A549 (cell line): ENCODE data around the gene NCS1. TPM values are rescaled to one million over a fixed set of nuclear protein-coding genes. Genes with fewer than 3 reads are reported as not detected.

Experiments
- ATAC-seq, 2 experiments: fragments of 200-7000 bp in 1 of 2; fragments of >200 bp in 1 of 2; cut with Nextera tagmentation in 1 of 2; cut with Tn5 transposase in 1 of 2; 3 replicates each; pipeline versions ENCODE4 v1.8.0 to v1.9.1; 2018 to 2020; ENCODE audit warnings: mild to moderate bottlenecking in 1 of 2, moderate library complexity in 1 of 2
- CTCF ChIA-PET: fragments of 300-600 bp; sonication (Branson Sonifier 250); formaldehyde crosslinking; extraction: SDS; loops from one replicate; lab custom pipeline; 2021; ENCODE audit warnings: antibody characterized with exemption, inconsistent platforms; lab: Yijun Ruan, JAX
- POLR2A ChIA-PET: fragments of 350-600 bp; formaldehyde crosslinking; extraction: SDS; loops from one replicate; lab custom pipeline; 2021; ENCODE audit warnings: antibody characterized with exemption, inconsistent platforms; lab: Yijun Ruan, JAX
- DNase-seq, 2 experiments: peaks; one replicate each; pipeline versions ENCODE4 v3.0.0 to v3.0.0-alpha.2; 2011 to 2016; ENCODE audit warnings: low read depth in 1 of 2, low spot score in 1 of 2
- FAIRE-seq: peaks from 2 replicates; lab custom pipeline; 2011; peaks lifted over from hg19 to GRCh38; lab: Jason Lieb, UNC
- H3K27ac ChIP-seq, 2 experiments: fragments of >200 bp; sonication (Bioruptor Twin); formaldehyde crosslinking; 3 replicates each; pipeline ENCODE4 v1.5.1; 2016 to 2017
- H3K4me1 ChIP-seq: fragments of >200 bp; sonication (Bioruptor Twin); formaldehyde crosslinking; 3 replicates; pipeline ENCODE4 v1.6.1; 2016
- H3K4me2 ChIP-seq: fragments of >200 bp; sonication (Bioruptor Twin); formaldehyde crosslinking; 3 replicates; pipeline ENCODE4 v1.6.1; 2016
- H3K4me3 ChIP-seq: fragments of >200 bp; sonication (Bioruptor Twin); formaldehyde crosslinking; 3 replicates; pipeline ENCODE4 v1.5.1; 2016
- H3K9me3 ChIP-seq: fragments of >200 bp; sonication (Bioruptor Twin); formaldehyde crosslinking; 3 replicates; pipeline ENCODE4 v1.6.1; 2016
- BCL3 ChIP-seq: fragments of >200 bp; sonication (Bioruptor Twin); formaldehyde crosslinking; IDR thresholded peaks from 3 replicates; pipeline ENCODE4 v1.6.1; 2016
- CBX2 ChIP-seq: fragments of 200-600 bp; sonication (generic); IDR thresholded peaks from 2 replicates; pipeline ENCODE4 v1.6.1; 2016; ENCODE audit warnings: low read depth, mild to moderate bottlenecking, borderline replicate concordance
- CEBPB ChIP-seq, 2 experiments: fragments of >200 bp in 1 of 2; sonication (Bioruptor Twin) in 1 of 2; formaldehyde crosslinking in 1 of 2; IDR thresholded peaks; 2 replicates each; pipeline ENCODE4 v1.6.1; 2012 to 2016
- CHD2 ChIP-seq: fragments of 150-350 bp; IDR thresholded peaks from 2 replicates; pipeline ENCODE4 v1.6.1; 2014; ENCODE audit warnings: low read length; ENCODE audit not compliant: partially characterized antibody
- CHD4 ChIP-seq: fragments of 200-600 bp; sonication (generic); IDR thresholded peaks from 2 replicates; pipeline ENCODE4 v1.6.1; 2016; ENCODE audit warnings: antibody characterized with exemption, mild to moderate bottlenecking, borderline replicate concordance
- CTCF ChIP-seq: fragments of >200 bp; sonication (Bioruptor Twin); formaldehyde crosslinking; IDR thresholded peaks from 3 replicates; pipeline ENCODE4 v1.5.1; 2016
- EHF ChIP-seq: fragments of 250-450 bp; sonication (Bioruptor Pico); IDR thresholded peaks from 2 replicates; pipeline ENCODE4 v1.5.0; 2020; ENCODE audit warnings: mild to moderate bottlenecking
- GATA3 ChIP-seq: IDR thresholded peaks from 2 replicates; pipeline ENCODE4 v1.6.1; 2012; ENCODE audit warnings: borderline replicate concordance
- HES2 ChIP-seq: fragments of >200 bp; sonication (Bioruptor Twin); formaldehyde crosslinking; IDR thresholded peaks from 2 replicates; pipeline ENCODE4 v1.6.1; 2016
- HOXA7 ChIP-seq: fragments of 250-450 bp; sonication (Bioruptor Pico); IDR thresholded peaks from 2 replicates; pipeline ENCODE4 v1.5.0; 2020; ENCODE audit warnings: mild to moderate bottlenecking, moderate library complexity
- JUN ChIP-seq, 2 experiments: fragments of >200 bp; sonication (Bioruptor Twin); formaldehyde crosslinking; IDR thresholded peaks; 2 replicates in 1 of 2; 3 replicates in 1 of 2; pipeline ENCODE4 v1.6.1; 2016 to 2017
- JUNB ChIP-seq: fragments of >200 bp; sonication (Bioruptor Twin); formaldehyde crosslinking; IDR thresholded peaks from 2 replicates; pipeline ENCODE4 v1.6.1; 2016
- KDM1A ChIP-seq: fragments of 200-600 bp; sonication (generic); IDR thresholded peaks from 2 replicates; pipeline ENCODE4 v1.6.1; 2016; ENCODE audit warnings: low read depth, mild to moderate bottlenecking
- KDM5A ChIP-seq: fragments of 200-600 bp; sonication (generic); IDR thresholded peaks from 2 replicates; pipeline ENCODE4 v1.6.1; 2016; ENCODE audit warnings: antibody characterized with exemption, mild to moderate bottlenecking
- MAX ChIP-seq: IDR thresholded peaks from 2 replicates; pipeline ENCODE4 v1.6.1; 2012
- MAZ ChIP-seq: fragments of 150-350 bp; IDR thresholded peaks from 2 replicates; pipeline ENCODE4 v1.6.1; 2014; ENCODE audit warnings: antibody characterized with exemption, low read depth, low read length, borderline replicate concordance
- NFE2L2 ChIP-seq: fragments of 150-350 bp; conservative IDR thresholded peaks from 2 replicates; pipeline ENCODE4 v1.6.1; 2014; ENCODE audit warnings: low read length
- NPAS2 ChIP-seq: fragments of 250-450 bp; sonication (Bioruptor Pico); IDR thresholded peaks from 2 replicates; pipeline ENCODE4 v1.8.0; 2022; ENCODE audit warnings: mild to moderate bottlenecking, moderate library complexity, borderline replicate concordance
- PBX3 ChIP-seq: IDR thresholded peaks from 2 replicates; pipeline ENCODE4 v1.6.1; 2012
- POLR2A ChIP-seq: IDR thresholded peaks from 2 replicates; pipeline ENCODE4 v1.6.1; 2012; ENCODE audit warnings: mild to moderate bottlenecking, low read length
- SMC3 ChIP-seq: fragments of >200 bp; sonication (Bioruptor Twin); formaldehyde crosslinking; IDR thresholded peaks from 3 replicates; pipeline ENCODE4 v1.6.1; 2018; ENCODE audit warnings: inconsistent platforms
- SREBF2 ChIP-seq: fragments of 450-650 bp; IDR thresholded peaks from 2 replicates; pipeline ENCODE4 v1.6.1; 2014; ENCODE audit warnings: mild to moderate bottlenecking, moderate library complexity
- TP53 ChIP-seq: fragments of 250-450 bp; sonication (Bioruptor Pico); IDR thresholded peaks from 2 replicates; pipeline ENCODE4 v1.5.0; 2021; ENCODE audit warnings: mild to moderate bottlenecking, moderate library complexity
- ZC3H11A ChIP-seq: fragments of 450-650 bp; IDR thresholded peaks from 2 replicates; pipeline ENCODE4 v1.6.1; 2014; ENCODE audit warnings: antibody characterized with exemption, mild to moderate bottlenecking
- ZNF302 ChIP-seq: fragments of 250-450 bp; sonication (Bioruptor Pico); IDR thresholded peaks from 2 replicates; pipeline ENCODE4 v1.9.0; 2021; ENCODE audit warnings: inconsistent platforms, mild to moderate bottlenecking, moderate library complexity
- WGBS: methylation state at CpG from one replicate; pipeline ENCODE4 v1.1.6; 2017; ENCODE audit errors: missing lambda C conversion rate; 5-methylcytosine and 5-hydroxymethylcytosine counted together
- polyA plus RNA-seq, 4 experiments: library from polyadenylated mRNA; depleted of rRNA in 3 of 4; stranded (reverse); fragments of >200 nt; fragmentation: RNase III in 1 of 4; extraction: RNeasy Plus Mini Kit Qiagen cat#74134 plus additional on column Dnase treatment in 1 of 4; gene quantifications; 2 replicates in 3 of 4; 3 replicates in 1 of 4; pipeline ENCODE4 v1.2.3, GENCODE V29; 2011 to 2017

The NCS1 gene
- polyA plus RNA-seq, 2 of the 4 experiments (the other 2 are of a cell fraction), result 17.9 to 21.9 TPM

- POLR2A ChIA-PET, result no interaction called here
- DNase-seq (no peak), FAIRE-seq (no peak), ATAC-seq (no peak)
- 92% methylated on average over 31 of the region's 33 CpGs for WGBS
- Histone ChIP-seq H3K27ac (peak overlapping the region in 1 of 2 experiments; percentile 82; a peak in 3 of 6 replicates), H3K9me3 (no peaks in the 10 kb centered on the region), H3K4me3 (no peak overlapping the region), H3K4me2 (no peak overlapping the region), H3K4me1 (peaks cover 38% of the 10 kb centered on the region)
- no peak for TF ChIP-seq PBX3
- TF ChIP-seq TP53 (CRISPR knock-in tag), result no peak
- TF ChIP-seq CEBPB (IDR thresholded peaks at IDR 0.05), result no peak
- TF ChIP-seq EHF (CRISPR knock-in tag), result no peak
- no peak for TF ChIP-seq ZNF302
- TF ChIP-seq NPAS2 (CRISPR knock-in tag), result no peak
- no peak for TF ChIP-seq CBX2
- no peak for TF ChIP-seq HES2
- no peak for TF ChIP-seq POLR2A
- no peak for TF ChIP-seq SMC3
- TF ChIP-seq CHD4, result no peak
- TF ChIP-seq CTCF, result no peak
- CTCF ChIA-PET, result interaction anchor here (3.7 kb wide), 1 partner anchor 61 kb away, joined by 8 read pairs; no protein-coding TSS in a partner anchor
These were observed 9.6 kb downstream of the NCS1 start for GRCh38 chr9:130181678-130182380.

- Histone ChIP-seq H3K4me2 (peak overlapping the region; percentile 67), H3K9me3 (no peaks in the 10 kb centered on the region), H3K4me3 (no peak overlapping the region), H3K27ac (peak overlapping the region; percentile 69 to 82), H3K4me1 (peaks cover 42% of the 10 kb centered on the region)
- CTCF ChIA-PET, result interaction anchor here (1.0 to 3.7 kb wide), 3 partner anchors 53 to 75 kb away, joined by 3 to 8 read pairs (median 3); no protein-coding TSS in a partner anchor
- POLR2A ChIA-PET, result no interaction called here
- TF ChIP-seq JUNB, result no peak
- TF ChIP-seq SMC3, result no peak
- TF ChIP-seq CBX2, result no peak
- TF ChIP-seq ZC3H11A, result no peak
- TF ChIP-seq KDM1A, result no peak
- no peak for TF ChIP-seq JUN (IDR thresholded peaks at IDR 0.05)
- no peak for TF ChIP-seq SREBF2
- TF ChIP-seq BCL3, result no peak
- no peak for TF ChIP-seq KDM5A
- TF ChIP-seq MAX, result no peak
- TF ChIP-seq HOXA7, result no peak
- TF ChIP-seq NFE2L2, result no peak
- TF ChIP-seq CHD2, result no peak
- TF ChIP-seq GATA3, result no peak
- TF ChIP-seq MAZ, result no peak
- DNase-seq (peak in 1 of 2 experiments; percentile 34), ATAC-seq (peak in 1 of 2 experiments; percentile 6; a peak in 3 of 6 replicates), FAIRE-seq (no peak)
- WGBS, result 89% methylated on average over 17 of the region's 17 CpGs
These were observed 10.2 kb downstream of the NCS1 start for GRCh38 chr9:130182381-130182909.
